Activated CD4-positive, CD25-positive, alpha-beta regulatory T cell (primary cell): Measurements from ENCODE around the gene GAL3ST1.
"Not testable (repeated sequence)": the region's sequence is repeated elsewhere in the genome, so short reads cannot be mapped to it uniquely, and the experiment has no call there.

Experiments
- DNase-seq, 4 experiments: peaks; one replicate each; lab custom pipeline; 2025; lab: John Stamatoyannopoulos, UW

Gene GAL3ST1

DNA sequence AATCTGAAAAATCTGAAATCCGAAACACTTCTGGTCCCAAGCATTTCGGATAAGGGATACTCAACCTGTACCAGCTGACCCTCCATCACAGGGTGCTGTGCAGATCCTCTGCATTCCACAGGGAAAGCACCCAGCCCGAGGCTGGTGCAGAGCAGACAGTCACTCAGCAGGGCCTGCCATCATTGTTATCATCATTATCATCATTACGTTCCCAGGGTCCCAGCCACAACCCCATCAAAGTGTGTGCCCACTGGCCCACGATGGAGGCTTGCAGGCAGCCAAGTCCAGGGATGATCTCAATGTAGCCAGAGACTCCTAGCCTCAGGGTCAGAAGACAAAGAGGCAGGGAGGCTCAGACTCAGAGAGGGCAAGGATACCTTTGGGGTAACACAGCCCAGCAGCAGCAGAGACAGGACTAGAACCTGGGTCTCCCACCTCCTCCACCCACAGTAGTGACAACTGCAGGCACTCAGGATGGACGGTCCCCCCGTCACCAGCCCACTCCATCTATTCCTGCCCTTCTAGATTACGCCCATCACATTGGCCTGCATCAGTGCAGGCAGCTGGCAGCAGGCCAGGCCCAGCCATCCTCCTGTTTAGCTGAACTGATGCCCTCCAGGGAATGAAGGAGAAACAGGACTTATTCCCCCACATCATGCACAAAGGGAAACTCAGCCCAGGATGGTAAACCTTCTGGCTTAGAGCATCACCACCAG, 10.3 kb downstream of the GAL3ST1 start:
- DNase-seq, result no peak

DNA sequence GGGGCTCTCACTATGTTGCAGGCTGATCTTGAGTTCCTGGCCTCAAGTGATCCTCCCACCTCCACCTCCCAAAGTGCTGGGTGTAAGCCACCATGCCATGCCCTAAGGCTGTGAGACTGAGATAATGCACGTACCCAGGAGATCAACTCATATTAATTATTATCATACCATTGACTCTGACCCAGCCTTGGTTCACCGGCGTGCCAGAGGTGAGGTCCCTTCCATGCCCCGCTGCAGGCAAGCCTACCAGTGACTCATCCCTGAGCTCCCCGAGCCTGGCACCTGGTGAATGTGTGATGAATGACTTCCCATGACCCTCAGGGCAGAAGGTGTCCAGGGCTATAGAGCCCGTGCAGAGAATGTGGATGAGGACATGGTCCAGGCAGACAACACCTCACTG, 12.1 kb downstream of the GAL3ST1 start:
- no peak for DNase-seq

DNA sequence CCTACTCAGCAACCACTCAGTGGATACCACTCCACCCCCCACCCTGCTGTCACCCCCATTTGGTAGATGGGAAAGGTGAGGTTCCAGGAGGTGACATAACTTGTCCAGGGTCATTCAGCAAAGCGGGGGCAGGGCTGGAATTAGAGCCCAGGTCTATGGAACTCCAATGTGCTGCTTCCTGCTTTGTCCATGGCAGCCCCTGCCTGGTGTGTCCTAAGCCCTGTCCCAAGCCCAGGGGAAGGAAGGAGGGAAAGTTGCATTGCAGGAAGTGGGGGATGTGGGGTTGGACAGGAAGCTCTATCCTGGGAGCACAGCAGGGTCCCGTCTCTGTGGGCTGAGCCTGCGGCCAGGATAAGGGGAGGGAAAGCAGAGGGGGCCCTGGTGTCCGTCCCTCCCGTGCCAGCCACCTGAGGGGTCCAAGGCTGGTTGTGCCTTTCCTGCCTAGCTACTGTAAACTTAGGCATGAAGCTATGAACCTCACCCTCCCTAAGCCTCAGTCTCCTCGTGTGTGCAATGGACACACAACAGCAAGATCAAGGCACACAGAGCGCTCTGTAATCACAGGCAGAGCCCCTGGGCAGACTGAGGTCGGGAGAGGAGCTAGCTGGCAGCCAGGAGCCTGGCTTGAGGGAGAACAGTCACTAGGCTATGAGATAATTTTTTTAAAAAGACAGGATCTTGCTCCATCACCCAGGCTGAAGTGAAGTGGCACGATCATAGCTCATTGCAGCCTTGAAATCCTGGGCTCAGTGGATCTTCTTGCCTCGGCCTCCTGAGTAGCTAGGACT, 12.9 kb downstream of the GAL3ST1 start:
- DNase-seq, result no peak

DNA sequence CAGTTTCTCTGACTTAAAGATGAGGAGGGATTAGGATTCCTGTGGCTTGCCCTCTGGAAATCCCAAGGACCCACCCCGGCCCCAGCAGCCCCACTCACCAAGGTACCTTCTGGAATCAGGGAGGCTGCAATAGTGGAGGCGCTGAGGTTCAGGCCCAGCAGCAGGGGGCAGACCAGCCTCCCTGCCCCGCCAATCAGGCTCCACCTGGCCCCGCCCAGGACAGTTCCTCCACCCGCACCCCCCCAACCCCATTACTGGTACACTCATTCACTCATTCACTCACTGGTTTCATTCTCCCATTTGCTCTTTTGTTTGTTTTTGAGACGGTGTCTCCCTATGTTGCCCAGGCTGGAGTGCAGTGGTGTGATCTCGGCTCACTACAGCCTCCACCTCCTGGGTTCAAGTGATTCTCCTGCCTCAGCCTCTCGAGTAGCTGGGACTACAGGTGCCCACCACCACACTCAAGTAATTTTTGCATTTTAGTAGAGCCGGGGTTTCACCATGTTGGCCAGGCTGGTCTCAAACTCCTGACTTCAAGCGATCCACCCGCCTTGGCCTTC, 13.7 kb downstream of the GAL3ST1 start:
- DNase-seq, result not testable (repeated sequence)

DNA sequence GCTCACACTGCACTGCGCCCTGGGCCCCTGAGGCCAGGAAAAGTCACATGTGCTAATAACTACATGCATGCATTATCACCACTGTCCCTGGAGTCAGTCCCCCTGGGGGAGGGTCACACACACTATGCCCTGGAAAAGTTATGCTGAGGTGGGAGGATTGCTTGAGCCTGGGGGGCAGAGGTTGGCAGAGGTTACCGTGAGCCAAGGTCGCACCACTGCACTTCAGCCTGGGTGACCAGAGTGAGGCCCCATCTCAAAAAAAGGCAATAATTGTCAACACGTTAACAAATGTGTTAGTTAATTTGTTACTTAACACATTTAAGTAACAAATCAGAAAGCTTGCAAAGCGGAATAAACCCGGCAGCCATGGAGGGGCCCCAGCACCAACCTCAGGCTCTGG, 14.6 kb downstream of the GAL3ST1 start:
- DNase-seq, result no peak

DNA sequence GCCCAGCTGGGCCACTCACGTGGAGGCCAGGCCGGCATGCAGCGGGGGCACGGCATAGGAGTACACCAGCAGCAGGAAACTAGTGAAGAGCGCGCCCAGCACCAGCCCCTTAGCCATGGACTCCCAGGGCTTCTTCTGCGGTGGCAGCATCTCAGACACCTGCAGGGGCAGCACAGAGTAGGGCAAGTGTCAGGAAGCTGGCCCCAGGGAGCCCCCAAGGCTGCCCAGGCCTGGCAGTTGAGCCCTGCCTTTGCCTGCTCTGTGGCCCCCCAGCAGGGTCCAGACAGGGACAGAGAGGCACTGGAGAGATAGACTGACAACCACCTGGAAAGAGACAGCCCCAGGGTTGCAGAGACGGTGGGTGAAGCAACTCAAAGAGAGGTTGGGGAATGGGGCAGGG, 17.2 kb downstream of the GAL3ST1 start:
- no peak for DNase-seq

DNA sequence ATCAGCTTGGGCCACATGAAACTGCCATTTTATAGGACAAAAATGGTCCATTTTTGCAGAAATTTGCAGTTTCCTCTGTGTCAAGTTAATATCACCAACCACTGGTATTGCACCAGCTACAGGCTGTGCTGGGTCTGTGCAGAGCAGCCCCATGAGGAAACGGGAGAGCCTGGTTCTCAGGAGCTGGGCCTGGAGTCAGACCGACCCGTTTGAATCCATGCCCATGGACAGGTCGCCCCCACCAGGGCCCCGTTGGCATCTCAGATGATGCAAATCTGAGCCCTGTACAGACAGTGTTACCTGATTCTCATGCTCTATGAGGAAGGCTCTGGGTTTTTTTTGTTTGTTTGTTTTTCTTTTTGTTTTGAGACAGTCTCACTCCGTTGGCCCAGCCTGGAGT, 18.1 kb downstream of the GAL3ST1 start:
- DNase-seq, result no peak

DNA sequence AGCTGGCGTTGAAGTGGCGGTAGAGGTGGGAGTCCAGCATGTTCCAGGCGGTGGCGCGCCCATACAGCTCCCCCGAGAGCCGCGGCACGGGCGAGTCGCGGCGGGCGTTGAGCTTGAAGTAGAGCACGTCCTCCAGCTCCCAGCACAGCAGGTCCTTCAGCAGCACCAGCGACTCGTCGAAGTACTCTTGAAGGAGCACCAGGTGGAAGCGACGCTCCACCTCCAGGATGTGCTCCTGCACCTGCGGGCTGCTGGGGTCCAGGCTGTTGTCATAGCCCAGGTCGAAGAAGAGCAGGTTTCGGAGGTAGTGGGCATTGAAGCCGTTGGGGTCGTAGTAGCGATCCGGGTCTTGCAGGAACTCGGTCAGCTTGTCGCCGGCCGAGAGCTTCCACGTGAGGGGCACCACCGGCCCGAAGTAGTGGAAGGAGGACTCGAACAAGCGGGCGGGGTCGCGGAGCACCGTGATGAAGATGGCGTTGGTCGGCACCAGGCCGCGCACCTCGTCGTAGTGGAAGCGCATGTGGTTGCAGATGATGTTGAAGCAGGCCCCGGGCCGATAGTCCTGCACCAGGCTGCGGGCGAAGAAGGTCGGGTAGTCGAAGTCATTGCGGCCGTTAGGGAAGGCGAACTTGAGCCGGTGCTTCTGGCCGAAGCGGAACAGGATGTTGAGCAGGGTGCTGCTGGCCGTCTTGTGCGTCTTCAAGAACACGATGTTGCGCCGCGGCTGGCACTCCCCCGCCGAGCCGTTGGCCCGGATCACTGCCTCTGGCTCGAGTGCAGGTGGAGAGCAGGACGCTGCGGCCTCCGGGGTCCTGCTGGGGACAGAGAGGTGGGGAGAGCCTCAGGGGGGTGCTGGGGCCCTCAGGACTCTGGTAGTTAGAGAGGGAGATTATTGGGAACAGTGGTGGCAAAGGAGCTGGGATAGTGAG, 18.9 kb downstream of the GAL3ST1 start:
- no peak for DNase-seq

DNA sequence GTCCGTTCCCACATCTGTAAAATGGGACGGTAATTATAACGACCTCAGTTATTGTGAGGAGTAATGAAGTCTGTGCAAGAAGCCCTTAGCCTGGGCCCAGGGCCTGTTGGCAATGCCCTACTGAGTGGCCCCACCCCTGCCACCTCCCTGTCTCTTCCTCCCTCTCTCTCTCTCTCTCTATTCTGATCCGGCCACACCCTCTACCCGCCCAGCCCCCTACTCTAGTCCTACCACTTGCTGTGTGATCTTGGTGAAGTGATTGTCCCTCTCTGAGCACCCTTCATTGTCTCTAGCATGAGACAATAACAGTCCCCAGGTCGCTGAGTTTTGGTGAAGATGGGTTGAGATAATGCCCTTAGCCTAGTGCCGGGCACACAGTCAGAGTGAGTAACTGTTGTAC, 20.5 kb downstream of the GAL3ST1 start:
- no peak for DNase-seq

DNA sequence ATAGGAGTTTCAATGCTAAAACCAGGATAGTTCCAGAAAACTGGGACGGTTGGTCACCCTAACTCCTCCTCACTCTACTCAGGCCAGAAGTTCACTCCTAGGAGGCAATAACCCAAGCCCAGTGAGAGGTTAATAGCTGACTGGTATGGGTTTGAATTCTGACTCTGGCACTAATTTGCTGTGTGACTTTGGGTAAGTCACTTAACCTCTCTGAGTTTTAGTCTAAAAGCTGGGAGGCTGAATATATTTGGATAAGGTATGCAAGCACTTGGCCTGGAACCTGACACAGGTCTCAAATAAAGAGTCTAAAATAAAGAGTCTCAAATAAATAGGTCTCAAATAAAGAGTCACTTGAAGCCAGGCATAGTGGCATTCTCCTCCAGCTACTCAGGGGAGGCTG, 21.7 kb downstream of the GAL3ST1 start:
- no peak for DNase-seq

DNA sequence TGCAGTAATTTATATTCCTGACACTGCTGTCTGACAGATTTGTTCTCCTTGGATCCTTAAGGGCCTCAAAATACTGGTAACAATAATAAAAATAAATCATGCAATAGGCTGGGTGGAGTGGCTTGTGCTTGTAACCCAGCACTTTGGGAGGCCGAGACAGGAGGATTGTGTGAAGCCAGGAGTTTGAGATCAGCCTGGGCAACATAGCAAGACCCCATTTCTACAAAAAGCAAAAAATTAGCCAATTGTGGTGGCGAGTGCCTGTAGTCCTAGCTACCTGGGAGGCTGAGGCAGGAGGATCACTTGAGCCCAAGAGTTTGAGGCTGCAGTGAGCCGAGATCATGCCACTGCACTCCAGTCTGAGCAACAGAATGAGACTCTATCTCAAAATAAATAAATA, 22.7 kb downstream of the GAL3ST1 start:
- not testable (repeated sequence) for DNase-seq

DNA sequence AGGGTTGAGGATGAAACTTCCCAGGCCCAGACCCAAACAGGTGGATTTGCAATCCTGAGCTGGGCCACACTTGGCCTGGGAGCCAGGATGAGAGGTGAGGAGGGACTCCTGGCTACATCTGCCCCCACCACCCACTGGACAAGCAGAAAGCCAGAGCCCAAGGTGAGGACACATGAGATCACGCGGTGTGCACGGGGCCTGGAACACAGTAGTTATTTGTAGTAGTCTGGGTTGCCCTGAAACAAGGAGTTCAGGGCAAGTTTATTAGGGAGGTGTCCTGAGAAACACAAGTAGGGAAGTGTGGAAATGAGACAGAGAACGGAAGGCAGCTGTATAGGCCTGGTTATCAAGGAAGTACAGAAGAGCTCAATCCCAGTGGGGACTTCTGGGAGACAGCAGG, 27.3 kb downstream of the GAL3ST1 start:
- no peak for DNase-seq

DNA sequence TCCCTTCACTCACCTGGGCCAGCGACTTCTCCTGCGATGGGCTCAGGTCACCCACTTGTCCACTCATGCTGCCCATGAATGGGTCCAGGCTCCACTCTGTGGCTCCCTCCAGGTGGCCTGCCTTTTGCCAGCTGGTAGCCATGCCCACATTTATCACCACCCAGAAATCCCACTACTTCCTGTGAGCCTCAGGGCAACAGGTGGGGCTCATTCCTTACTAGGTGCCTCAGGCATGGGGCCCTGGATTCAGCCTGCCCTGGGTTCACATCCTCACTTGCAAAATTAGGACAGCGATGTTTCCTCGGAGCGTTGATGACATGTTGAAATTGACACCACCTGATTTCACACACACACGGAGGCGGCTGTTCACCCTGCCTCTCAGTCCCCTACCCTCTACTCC, 27.8 kb downstream of the GAL3ST1 start, which contains the start of gene SEC14L6:
SEC14L6 (minus strand) TSS at position 126 of the 400 bp plus-strand sequence; CDS start at position 67, 59 bp downstream.
- DNase-seq, result no peak

DNA sequence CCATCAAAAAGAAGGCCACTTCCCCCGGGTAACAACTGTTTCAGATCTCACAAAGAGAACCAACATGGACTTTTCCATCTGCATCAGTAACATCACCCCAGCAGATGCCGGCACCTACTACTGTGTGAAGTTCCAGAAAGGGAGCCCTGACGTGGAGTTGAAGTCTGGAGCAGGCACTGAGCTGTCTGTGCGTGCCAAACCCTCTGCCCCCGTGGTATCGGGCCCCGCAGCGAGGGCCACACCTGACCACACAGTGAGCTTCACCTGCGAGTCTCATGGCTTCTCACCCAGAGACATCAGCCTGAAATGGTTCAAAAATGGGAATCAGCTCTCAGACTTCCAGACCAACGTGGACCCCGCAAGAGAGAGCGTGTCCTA, 31.7 kb downstream of the GAL3ST1 start:
- DNase-seq, result no peak

DNA sequence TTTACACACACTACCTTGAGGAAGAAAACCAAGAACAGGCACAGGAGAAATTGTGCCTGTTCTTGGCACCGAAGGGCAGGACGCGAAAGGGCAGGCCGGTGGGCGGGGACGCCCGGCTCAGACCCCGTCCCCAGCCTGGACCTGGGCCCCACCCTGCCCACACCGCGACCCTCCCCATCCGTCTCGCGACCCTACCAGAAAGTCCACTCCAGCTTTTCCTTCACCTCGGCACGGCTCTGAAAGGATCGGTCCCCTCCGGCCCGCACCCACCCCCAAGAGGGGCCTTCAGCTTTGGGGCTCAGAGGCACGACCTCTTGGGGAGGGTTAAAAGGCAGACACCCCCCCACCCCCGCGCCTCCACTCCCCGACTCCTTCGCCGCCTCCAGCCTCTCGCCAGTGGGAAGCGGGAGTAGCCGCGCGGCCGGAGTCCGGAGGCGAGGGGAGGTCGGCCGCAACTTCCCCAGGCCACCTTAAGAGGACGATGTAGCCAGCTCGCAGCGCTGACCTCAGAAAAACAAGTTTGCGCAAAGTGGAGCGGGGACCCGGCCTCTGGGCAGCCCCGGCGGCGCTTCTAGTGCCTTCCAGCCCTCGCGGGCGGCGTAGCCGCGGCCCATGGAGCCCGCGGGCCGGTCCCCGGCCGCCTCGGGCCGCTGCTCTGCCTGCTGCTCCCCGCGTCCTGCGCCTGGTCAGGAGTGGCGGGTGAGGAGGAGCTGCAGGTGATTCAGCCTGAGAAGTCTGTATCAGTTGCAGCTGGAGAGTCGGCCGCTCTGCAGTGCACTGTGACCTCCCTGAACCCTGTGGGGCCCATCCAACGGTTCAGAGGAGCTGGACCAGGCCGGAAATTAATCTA, 32.3 kb downstream of the GAL3ST1 start:
- DNase-seq, result no peak

DNA sequence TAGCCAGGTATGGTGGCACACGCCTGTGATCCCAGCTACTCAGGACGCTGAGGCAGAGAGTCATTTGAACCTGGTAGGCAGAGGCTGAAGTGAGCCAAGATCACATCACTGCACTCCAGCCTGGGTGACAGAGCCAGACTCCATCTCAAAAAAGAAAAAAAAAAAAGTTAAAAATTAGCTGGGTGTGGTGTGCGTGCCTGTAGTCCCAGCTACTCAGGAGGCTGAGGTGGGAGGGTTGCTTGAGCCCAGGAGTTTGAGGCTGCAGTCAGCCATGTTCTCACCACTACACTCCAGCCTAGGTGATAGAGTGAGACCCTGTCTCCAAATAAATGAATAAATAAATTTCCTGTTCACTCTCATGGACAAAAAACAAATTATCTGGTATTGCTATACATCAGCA, 33.0 kb downstream of the GAL3ST1 start:
- not testable (repeated sequence) for DNase-seq

DNA sequence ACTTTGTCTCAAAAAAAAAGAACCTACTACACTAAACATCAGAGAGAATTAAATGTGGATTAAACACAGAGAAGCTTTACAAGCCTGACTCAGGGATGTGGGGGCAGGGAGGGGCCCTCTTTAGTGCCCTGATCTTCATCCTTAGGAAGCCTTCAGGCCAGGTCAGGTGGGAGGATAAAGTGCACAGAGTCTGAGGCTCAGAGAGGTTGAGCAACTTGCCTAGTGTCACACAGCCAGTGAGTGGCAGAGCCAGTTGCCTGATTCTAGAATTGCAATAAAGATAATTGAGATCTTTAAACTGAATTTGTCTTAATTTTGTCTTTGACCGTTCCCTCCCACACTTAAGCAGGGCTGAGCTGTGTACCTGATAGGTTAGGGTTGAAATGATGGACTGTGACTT, 35.1 kb downstream of the GAL3ST1 start:
- DNase-seq, result no peak

DNA sequence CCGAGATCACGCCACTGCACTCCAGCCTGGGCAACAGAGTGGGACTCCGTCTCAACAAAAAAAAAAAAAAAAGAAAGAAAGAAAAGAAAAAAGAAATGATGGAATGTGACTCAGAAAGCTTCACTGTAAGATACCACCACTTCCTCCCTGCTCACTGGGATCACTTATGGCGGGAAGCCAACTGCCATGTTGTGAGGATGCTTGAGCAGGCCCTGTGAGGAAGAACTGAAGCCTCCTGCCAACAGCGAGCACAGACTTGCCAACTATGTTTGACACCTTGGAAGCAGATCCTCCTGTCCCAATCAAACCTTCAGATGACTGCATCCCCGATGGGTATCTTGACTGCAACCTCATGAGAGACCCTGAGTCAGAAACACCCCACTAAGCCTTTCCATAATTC, 36.2 kb downstream of the GAL3ST1 start:
- no peak for DNase-seq

DNA sequence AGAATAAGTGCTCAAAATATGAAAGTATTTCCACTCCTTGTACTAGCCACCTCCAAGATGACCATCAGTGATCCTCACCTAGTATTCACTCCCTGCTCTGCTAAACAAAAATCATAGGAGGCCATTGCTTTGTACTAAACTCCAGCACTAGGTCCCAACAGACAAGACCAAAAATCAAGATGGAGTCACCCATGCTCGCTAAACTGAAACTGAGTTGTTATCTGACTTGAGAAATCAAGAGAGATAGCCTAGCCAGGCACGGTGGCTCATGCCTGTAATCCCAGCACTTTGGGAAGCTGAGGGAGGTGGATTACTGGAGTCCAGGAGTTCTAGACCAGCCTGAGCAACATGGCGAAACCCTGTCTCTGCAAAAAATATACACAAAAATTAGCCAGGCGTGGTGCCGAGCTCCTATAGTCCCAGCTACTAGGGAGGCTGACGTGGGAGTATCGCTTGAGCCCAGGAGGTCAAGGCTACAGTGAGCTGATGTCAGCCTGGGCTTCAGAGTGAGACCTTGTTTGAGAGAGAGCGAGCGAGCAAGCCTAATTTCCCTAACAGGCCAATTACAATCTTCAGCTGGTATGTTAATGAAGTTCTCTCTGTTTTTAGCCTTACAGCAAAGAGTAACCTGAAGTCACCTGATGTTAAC, 37.3 kb downstream of the GAL3ST1 start:
- DNase-seq, result no peak

DNA sequence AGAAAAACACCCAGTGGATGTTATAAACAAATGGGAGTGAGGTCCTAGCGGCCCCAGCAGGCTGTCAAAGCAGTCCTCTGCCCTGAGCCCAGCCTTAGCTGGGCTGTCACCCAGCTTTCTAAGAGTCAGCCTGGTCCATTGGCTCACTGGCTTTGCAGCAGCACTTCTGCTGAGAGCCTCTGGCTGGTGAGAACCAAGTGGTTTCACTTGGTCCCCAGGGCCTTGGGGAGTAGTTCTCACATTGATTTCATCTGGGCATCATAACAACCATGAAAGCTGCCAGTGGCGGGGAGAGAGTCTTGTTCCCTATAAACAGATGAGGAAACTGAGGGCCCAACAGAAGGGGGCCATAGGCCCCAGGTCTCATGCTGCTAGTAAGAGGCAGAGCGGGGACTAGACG, 39.3 kb downstream of the GAL3ST1 start:
- DNase-seq, result no peak
